SK-N-SH (cell line): Measurements from ENCODE around the gene VSIG10L2. TPM values are rescaled to one million over a fixed set of nuclear protein-coding genes. Genes with fewer than 3 reads are reported as not detected.

Experiments
- CTCF ChIA-PET: fragments of 300-600, 350-600 bp; formaldehyde crosslinking; extraction: SDS; loops from one replicate; lab custom pipeline; 2021; lab: Yijun Ruan, JAX
- POLR2A ChIA-PET: fragments of 350-600 bp; sonication (Branson Sonifier 250); formaldehyde crosslinking; extraction: SDS; loops from one replicate; lab custom pipeline; 2020; ENCODE audit warnings: antibody characterized with exemption, inconsistent platforms; lab: Yijun Ruan, JAX
- DNase-seq: peaks from one replicate; pipeline ENCODE4 v3.0.0; 2012
- H2AFZ ChIP-seq: fragments of 200-600 bp; sonication (generic); 2 replicates; pipeline ENCODE4 v1.8.1; 2016; ENCODE audit warnings: antibody characterized with exemption, mild to moderate bottlenecking, low read depth
- H3F3A ChIP-seq: fragments of 200-600 bp; sonication (generic); replicated peaks from 2 replicates; pipeline ENCODE3; 2016; ENCODE audit warnings: antibody characterized with exemption, mild to moderate bottlenecking; ENCODE audit not compliant: insufficient read depth
- H3K27ac ChIP-seq, 2 experiments: fragments of 200-500 bp in 1 of 2; fragments of 200-600 bp in 1 of 2; sonication (Bioruptor generic) in 1 of 2; sonication (generic), shearing (Covaris generic) in 1 of 2; 2 replicates each; pipeline versions ENCODE4 v1.5.1 to v1.6.1; 2014 to 2016; ENCODE audit warnings: low read depth in 2 of 2, inconsistent platforms in 1 of 2, low read length in 1 of 2, mild to moderate bottlenecking in 1 of 2, mixed read lengths in 1 of 2
- H3K27me3 ChIP-seq: fragments of 200-600 bp; sonication (generic), shearing (Covaris generic); 2 replicates; pipeline ENCODE4 v1.6.1; 2016; ENCODE audit warnings: mixed run types; ENCODE audit not compliant: insufficient read depth
- H3K36me3 ChIP-seq, 2 experiments: fragments of 200-500 bp in 1 of 2; fragments of 200-600 bp in 1 of 2; sonication (Bioruptor generic) in 1 of 2; sonication (generic) in 1 of 2; replicated peaks in 1 of 2; 2 replicates each; pipeline versions ENCODE3 to v1.5.1; 2014 to 2016; ENCODE audit warnings: low read length in 1 of 2, mild to moderate bottlenecking in 1 of 2; ENCODE audit not compliant: insufficient read depth in 2 of 2, control insufficient read depth in 1 of 2
- H3K4me1 ChIP-seq, 2 experiments: fragments of 200-500 bp in 1 of 2; fragments of 200-600 bp in 1 of 2; sonication (Bioruptor generic) in 1 of 2; sonication (generic), shearing (Covaris generic) in 1 of 2; 2 replicates each; pipeline versions ENCODE4 v1.5.1 to v1.6.1; 2014 to 2016; ENCODE audit warnings: low read depth in 1 of 2, low read length in 1 of 2, mixed run types in 1 of 2; ENCODE audit not compliant: insufficient read depth in 2 of 2, control insufficient read depth in 1 of 2
- H3K4me2 ChIP-seq: fragments of 200-600 bp; sonication (generic), shearing (Covaris generic); 2 replicates; pipeline ENCODE4 v1.6.1; 2017; ENCODE audit warnings: mixed run types
- H3K4me3 ChIP-seq, 2 experiments: fragments of 200-500 bp in 1 of 2; fragments of 200-600 bp in 1 of 2; sonication (Bioruptor generic) in 1 of 2; sonication (generic), shearing (Covaris generic) in 1 of 2; 2 replicates each; pipeline versions ENCODE4 v1.5.1 to v1.8.1; 2014 to 2016; ENCODE audit warnings: low read depth in 2 of 2, inconsistent platforms in 1 of 2, low read length in 1 of 2, mild to moderate bottlenecking in 1 of 2, mixed read lengths in 1 of 2, moderate library complexity in 1 of 2
- H3K79me2 ChIP-seq: fragments of 200-600 bp; sonication (generic); 2 replicates; pipeline ENCODE4 v1.8.1; 2017; ENCODE audit warnings: mild to moderate bottlenecking; ENCODE audit not compliant: insufficient read depth
- H3K9ac ChIP-seq: fragments of 200-600 bp; sonication (generic); 2 replicates; pipeline ENCODE4 v1.6.1; 2017; ENCODE audit warnings: mixed run types
- H3K9me2 ChIP-seq: fragments of 200-600 bp; sonication (generic); 2 replicates; pipeline ENCODE4 v1.6.1; 2017; ENCODE audit warnings: mixed run types
- H3K9me3 ChIP-seq: fragments of 200-600 bp; sonication (generic); 2 replicates; pipeline ENCODE4 v1.6.1; 2017; ENCODE audit warnings: mixed run types, mild to moderate bottlenecking, moderate library complexity
- H4K20me1 ChIP-seq: fragments of 200-600 bp; sonication (generic); 2 replicates; pipeline ENCODE4 v1.6.1; 2017; ENCODE audit warnings: mild to moderate bottlenecking, mixed run types; ENCODE audit not compliant: insufficient read depth
- CHD2 ChIP-seq: fragments of 150-350 bp; IDR thresholded peaks from 2 replicates; pipeline ENCODE4 v1.6.1; 2018; ENCODE audit warnings: low read length; ENCODE audit not compliant: partially characterized antibody
- EP300 ChIP-seq, 2 experiments: IDR thresholded peaks; 2 replicates each; pipeline versions ENCODE4 v1.4.0 to v1.6.1; 2012; ENCODE audit warnings: borderline replicate concordance in 1 of 2, low read depth in 1 of 2, low read length in 1 of 2
- EZH2phosphoT487 ChIP-seq: fragments of 200-600 bp; sonication (generic); IDR thresholded peaks from 2 replicates; pipeline ENCODE4 v1.6.1; 2017; ENCODE audit warnings: low read depth, mixed run types, mild to moderate bottlenecking, antibody characterized with exemption, moderate library complexity, borderline replicate concordance
- FOXM1 ChIP-seq: IDR thresholded peaks from 2 replicates; pipeline ENCODE4 v1.4.0; 2012; ENCODE audit warnings: low read depth, mild to moderate bottlenecking
- GABPA ChIP-seq: IDR thresholded peaks from 2 replicates; pipeline ENCODE4 v1.4.0; 2012; ENCODE audit warnings: low read depth, mild to moderate bottlenecking
- JUND ChIP-seq: IDR thresholded peaks from 2 replicates; pipeline ENCODE4 v1.4.0; 2012
- MAX ChIP-seq: IDR thresholded peaks from 2 replicates; pipeline ENCODE4 v1.4.0; 2012; ENCODE audit warnings: low read depth
- MXI1 ChIP-seq: IDR thresholded peaks from 2 replicates; pipeline ENCODE4 v1.6.1; 2012; ENCODE audit warnings: mild to moderate bottlenecking, low read depth, low read length, improper control_type of control experiment
- POLR2AphosphoS5 ChIP-seq: IDR thresholded peaks from 2 replicates; pipeline ENCODE4 v1.6.1; 2012; ENCODE audit warnings: low read depth, low read length
- RCOR1 ChIP-seq: fragments of 150-350 bp; IDR thresholded peaks from 2 replicates; pipeline ENCODE4 v1.6.1; 2017; ENCODE audit warnings: antibody characterized with exemption, low read length
- RFX5 ChIP-seq: IDR thresholded peaks from 2 replicates; pipeline ENCODE4 v1.6.1; 2012; ENCODE audit warnings: mild to moderate bottlenecking, improper control_type of control experiment, low read length
- RXRA ChIP-seq: IDR thresholded peaks from 2 replicates; pipeline ENCODE4 v1.4.0; 2012; ENCODE audit warnings: low read depth, mild to moderate bottlenecking, borderline replicate concordance
- SIN3A ChIP-seq: IDR thresholded peaks from 2 replicates; pipeline ENCODE4 v1.6.1; 2012; ENCODE audit warnings: low read depth, mild to moderate bottlenecking, low read length, moderate library complexity, borderline replicate concordance
- TAF1 ChIP-seq: IDR thresholded peaks from 2 replicates; pipeline ENCODE4 v1.6.1; 2012; ENCODE audit warnings: low read depth, mild to moderate bottlenecking, low read length, moderate library complexity, borderline replicate concordance
- YY1 ChIP-seq: IDR thresholded peaks from 2 replicates; pipeline ENCODE4 v1.4.0; 2012; ENCODE audit warnings: low read depth, mild to moderate bottlenecking
- ZBTB33 ChIP-seq: IDR thresholded peaks from 2 replicates; pipeline ENCODE4 v1.4.0; 2012; ENCODE audit warnings: low read depth, borderline replicate concordance
- WGBS: methylation state at CpG from one replicate; pipeline ENCODE4 v1.1.6; 2017; ENCODE audit warnings: low lambda C conversion rate; 5-methylcytosine and 5-hydroxymethylcytosine counted together
- polyA plus RNA-seq, 3 experiments: library from polyadenylated mRNA; depleted of rRNA; stranded (reverse); fragments of >200 nt; gene quantifications; 2 replicates each; pipeline ENCODE4 v1.2.3, GENCODE V29; 2012
- TF ChIP-seq, protein P1 (sequence below): fragments of 150-350 bp; IDR thresholded peaks from 2 replicates; pipeline ENCODE4 v1.6.1; 2016; ENCODE audit warnings: mild to moderate bottlenecking, low read depth, low read length
- TF ChIP-seq, protein P2 (sequence below): IDR thresholded peaks from 2 replicates; pipeline ENCODE4 v1.6.1; 2012; ENCODE audit warnings: mild to moderate bottlenecking, low read depth, low read length, moderate library complexity

Gene VSIG10L2
- polyA plus RNA-seq, 1 of the 3 experiments (the other 2 are of a cell fraction): 0.02 TPM

DNA sequence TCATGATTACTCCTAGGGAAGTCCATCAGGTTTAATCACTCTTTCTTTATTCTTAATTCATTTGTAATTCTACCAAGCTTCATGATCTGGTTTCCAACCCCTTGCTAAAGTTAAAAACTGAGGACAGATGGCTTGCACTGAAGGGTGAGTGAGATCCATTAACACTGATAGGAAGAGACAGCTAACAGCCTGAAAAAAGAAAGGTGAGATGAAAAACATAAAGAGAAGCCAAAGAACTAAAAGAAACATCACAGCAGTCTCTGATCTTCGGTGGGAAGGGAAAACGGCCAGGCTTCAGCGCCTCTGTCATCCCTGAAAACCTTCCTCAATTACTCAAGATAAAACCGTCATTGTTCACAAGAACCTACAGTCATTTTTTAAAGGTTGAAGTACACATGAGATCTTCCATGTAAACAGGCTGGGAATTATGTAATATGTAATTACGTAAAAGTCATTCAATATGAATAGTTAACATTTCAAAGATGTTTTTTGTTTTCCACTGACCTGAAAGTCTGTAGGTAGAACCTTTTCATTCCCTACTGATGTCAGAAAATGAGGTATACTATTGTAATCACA lies 41.3 kb downstream of the VSIG10L2 start:
- Histone ChIP-seq H3K27ac (no peak overlapping the region), H3K4me1 (peaks cover 4 to 13% of the 10 kb centered on the region in 2 experiments), H3K4me3 (no peak overlapping the region), H3K9me3 (no peaks in the 10 kb centered on the region), H3F3A (no peaks in the 10 kb centered on the region), H3K27me3 (no peaks in the 10 kb centered on the region), H2AFZ (no peak overlapping the region), H4K20me1 (no peaks in the 10 kb centered on the region), H3K9ac (no peak overlapping the region), H3K4me2 (no peak overlapping the region), H3K9me2 (no peaks in the 10 kb centered on the region), H3K36me3 (peaks cover 0 to 13% of the 10 kb centered on the region in 2 experiments), H3K79me2 (no peaks in the 10 kb centered on the region)
- POLR2A ChIA-PET: no interaction called here
- WGBS: 87% methylated on average over 5 of the region's 5 CpGs
- no peak for DNase-seq
- CTCF ChIA-PET: interaction anchor here (0.8 to 1.6 kb wide), 4 partner anchors 9 to 74 kb away, joined by 3 to 7 read pairs (median 3); no protein-coding TSS in a partner anchor
- TF ChIP-seq RCOR1 (no peak), TAF1 (no peak), MAX (no peak), GABPA (no peak), EZH2phosphoT487 (no peak), JUND (no peak), FOXM1 (no peak), RFX5 (no peak), YY1 (no peak), POLR2AphosphoS5 (no peak), EP300 (IDR thresholded peaks at IDR 0.05; ENCODE audit: borderline replicate concordance in 1 of 2, low read depth in 1 of 2, low read length in 1 of 2) (no peak), CHD2 (no peak), MXI1 (no peak), ZBTB33 (no peak), SIN3A (no peak), RXRA (no peak)
- TF ChIP-seq, protein P1, sequence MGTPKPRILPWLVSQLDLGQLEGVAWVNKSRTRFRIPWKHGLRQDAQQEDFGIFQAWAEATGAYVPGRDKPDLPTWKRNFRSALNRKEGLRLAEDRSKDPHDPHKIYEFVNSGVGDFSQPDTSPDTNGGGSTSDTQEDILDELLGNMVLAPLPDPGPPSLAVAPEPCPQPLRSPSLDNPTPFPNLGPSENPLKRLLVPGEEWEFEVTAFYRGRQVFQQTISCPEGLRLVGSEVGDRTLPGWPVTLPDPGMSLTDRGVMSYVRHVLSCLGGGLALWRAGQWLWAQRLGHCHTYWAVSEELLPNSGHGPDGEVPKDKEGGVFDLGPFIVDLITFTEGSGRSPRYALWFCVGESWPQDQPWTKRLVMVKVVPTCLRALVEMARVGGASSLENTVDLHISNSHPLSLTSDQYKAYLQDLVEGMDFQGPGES: no peak
- TF ChIP-seq, protein P2, sequence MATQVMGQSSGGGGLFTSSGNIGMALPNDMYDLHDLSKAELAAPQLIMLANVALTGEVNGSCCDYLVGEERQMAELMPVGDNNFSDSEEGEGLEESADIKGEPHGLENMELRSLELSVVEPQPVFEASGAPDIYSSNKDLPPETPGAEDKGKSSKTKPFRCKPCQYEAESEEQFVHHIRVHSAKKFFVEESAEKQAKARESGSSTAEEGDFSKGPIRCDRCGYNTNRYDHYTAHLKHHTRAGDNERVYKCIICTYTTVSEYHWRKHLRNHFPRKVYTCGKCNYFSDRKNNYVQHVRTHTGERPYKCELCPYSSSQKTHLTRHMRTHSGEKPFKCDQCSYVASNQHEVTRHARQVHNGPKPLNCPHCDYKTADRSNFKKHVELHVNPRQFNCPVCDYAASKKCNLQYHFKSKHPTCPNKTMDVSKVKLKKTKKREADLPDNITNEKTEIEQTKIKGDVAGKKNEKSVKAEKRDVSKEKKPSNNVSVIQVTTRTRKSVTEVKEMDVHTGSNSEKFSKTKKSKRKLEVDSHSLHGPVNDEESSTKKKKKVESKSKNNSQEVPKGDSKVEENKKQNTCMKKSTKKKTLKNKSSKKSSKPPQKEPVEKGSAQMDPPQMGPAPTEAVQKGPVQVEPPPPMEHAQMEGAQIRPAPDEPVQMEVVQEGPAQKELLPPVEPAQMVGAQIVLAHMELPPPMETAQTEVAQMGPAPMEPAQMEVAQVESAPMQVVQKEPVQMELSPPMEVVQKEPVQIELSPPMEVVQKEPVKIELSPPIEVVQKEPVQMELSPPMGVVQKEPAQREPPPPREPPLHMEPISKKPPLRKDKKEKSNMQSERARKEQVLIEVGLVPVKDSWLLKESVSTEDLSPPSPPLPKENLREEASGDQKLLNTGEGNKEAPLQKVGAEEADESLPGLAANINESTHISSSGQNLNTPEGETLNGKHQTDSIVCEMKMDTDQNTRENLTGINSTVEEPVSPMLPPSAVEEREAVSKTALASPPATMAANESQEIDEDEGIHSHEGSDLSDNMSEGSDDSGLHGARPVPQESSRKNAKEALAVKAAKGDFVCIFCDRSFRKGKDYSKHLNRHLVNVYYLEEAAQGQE: no peak
